Keratinocyte (primary cell): ENCODE measurements around the gene ECE1. TPM values are rescaled to one million over a fixed set of nuclear protein-coding genes. Genes with fewer than 3 reads are reported as not detected.

ENCODE experiments used
- DNase-seq: peaks from one replicate; pipeline ENCODE4 v3.0.0-alpha.2; 2011; ENCODE audit warnings: low read depth, missing footprints, low spot score
- FAIRE-seq: peaks from 2 replicates; lab custom pipeline; 2011; peaks lifted over from hg19 to GRCh38; lab: Jason Lieb, UNC
- H2AFZ ChIP-seq: 2 replicates; pipeline ENCODE4 v1.6.0; 2012; ENCODE audit warnings: low read length, control low read depth, inconsistent platforms; ENCODE audit not compliant: control insufficient read depth
- H3K27ac ChIP-seq: 2 replicates; pipeline ENCODE4 v1.5.1; 2011; ENCODE audit warnings: low read length; ENCODE audit not compliant: control insufficient read depth, insufficient read depth
- H3K27me3 ChIP-seq: 3 replicates; pipeline ENCODE4 v1.6.0; 2011; ENCODE audit warnings: low read length; ENCODE audit not compliant: control insufficient read depth, insufficient read depth; ENCODE audit errors: extremely low read depth
- H3K36me3 ChIP-seq, 2 experiments: 2 replicates in 1 of 2; 3 replicates in 1 of 2; pipeline ENCODE4 v1.5.1; 2011; ENCODE audit warnings: low read length in 2 of 2, mild to moderate bottlenecking in 1 of 2; ENCODE audit not compliant: control insufficient read depth in 2 of 2, insufficient read depth in 2 of 2; ENCODE audit errors: extremely low read depth in 1 of 2
- H3K4me1 ChIP-seq: 3 replicates; pipeline ENCODE4 v1.5.1; 2011; ENCODE audit warnings: low read length; ENCODE audit not compliant: control insufficient read depth, insufficient read depth; ENCODE audit errors: extremely low read depth
- H3K4me2 ChIP-seq: 3 replicates; pipeline ENCODE4 v1.6.0; 2011; ENCODE audit warnings: low read depth, low read length; ENCODE audit not compliant: control insufficient read depth, insufficient read depth; ENCODE audit errors: extremely low read depth
- H3K4me3 ChIP-seq, 3 experiments: fragments of 200-600 bp in 1 of 3; sonication (generic) in 1 of 3; 2 replicates in 2 of 3; 3 replicates in 1 of 3; pipeline ENCODE4 v1.5.1; 2011 to 2016; ENCODE audit warnings: low read length in 3 of 3, mild to moderate bottlenecking in 3 of 3, control low read depth in 2 of 3, inconsistent platforms in 1 of 3, low read depth in 1 of 3, mixed read lengths in 1 of 3, mixed run types in 1 of 3, moderate library complexity in 1 of 3; ENCODE audit not compliant: control insufficient read depth in 2 of 3, insufficient read depth in 2 of 3; ENCODE audit errors: extremely low read depth in 1 of 3
- H3K79me2 ChIP-seq: 2 replicates; pipeline ENCODE4 v1.6.0; 2012; ENCODE audit warnings: low read length; ENCODE audit not compliant: control insufficient read depth, insufficient read depth
- H3K9ac ChIP-seq: 3 replicates; pipeline ENCODE4 v1.6.0; 2011; ENCODE audit warnings: low read length; ENCODE audit not compliant: control insufficient read depth, insufficient read depth; ENCODE audit errors: extremely low read depth
- H3K9me1 ChIP-seq: 3 replicates; pipeline ENCODE4 v1.6.0; 2011; ENCODE audit warnings: low read length; ENCODE audit not compliant: control insufficient read depth, insufficient read depth; ENCODE audit errors: extremely low read depth
- H3K9me3 ChIP-seq: 2 replicates; pipeline ENCODE4 v1.5.1; 2012; ENCODE audit warnings: low read depth, low read length; ENCODE audit not compliant: control insufficient read depth
- H4K20me1 ChIP-seq: 3 replicates; pipeline ENCODE4 v1.6.0; 2011; ENCODE audit warnings: low read length; ENCODE audit not compliant: control insufficient read depth, insufficient read depth; ENCODE audit errors: extremely low read depth
- CTCF ChIP-seq, 3 experiments: IDR thresholded peaks in 1 of 3; conservative IDR thresholded peaks in 1 of 3; optimal IDR thresholded peaks in 1 of 3; 2 replicates in 2 of 3; 3 replicates in 1 of 3; pipeline versions ENCODE3 to v1.5.1; 2011; ENCODE audit warnings: low read length in 3 of 3, mild to moderate bottlenecking in 3 of 3, moderate library complexity in 2 of 3, control low read depth in 1 of 3, inconsistent platforms in 1 of 3; ENCODE audit not compliant: insufficient read depth in 2 of 3; ENCODE audit errors: extremely low read depth in 1 of 3
- EZH2 ChIP-seq: IDR thresholded peaks from one replicate; pipeline ENCODE4 v1.6.1; 2012; ENCODE audit warnings: inconsistent platforms, mild to moderate bottlenecking, low read length, moderate library complexity
- dilution Hi-C: fragments of 300-500 bp; cut with MboI; formaldehyde crosslinking; loops from one replicate; pipeline ENCODE4 v1.7.0; 2020; ENCODE audit warnings: low sequenced_read_pairs; ENCODE audit not compliant: extremely low pct_ligation_motif_present
- polyA plus RNA-seq, 5 experiments: library from polyadenylated mRNA; depleted of rRNA in 3 of 5; stranded (reverse) in 3 of 5; stranded (forward) in 1 of 5; unstranded in 1 of 5; fragments of >200 nt; gene quantifications; 1 replicate in 1 of 5; 2 replicates in 3 of 5; 3 replicates in 1 of 5; pipeline versions ENCODE4 v1.2.1 to v1.2.3, GENCODE V29; 2011 to 2012; ENCODE audit warnings: missing spikeins in 2 of 5, low read depth in 1 of 5, low replicate concordance in 1 of 5

Gene ECE1
- polyA plus RNA-seq, 1 donor (not counting 4 experiments of a cell fraction or from before 2014, with no cell fraction given), result 59.1 TPM

DNA sequence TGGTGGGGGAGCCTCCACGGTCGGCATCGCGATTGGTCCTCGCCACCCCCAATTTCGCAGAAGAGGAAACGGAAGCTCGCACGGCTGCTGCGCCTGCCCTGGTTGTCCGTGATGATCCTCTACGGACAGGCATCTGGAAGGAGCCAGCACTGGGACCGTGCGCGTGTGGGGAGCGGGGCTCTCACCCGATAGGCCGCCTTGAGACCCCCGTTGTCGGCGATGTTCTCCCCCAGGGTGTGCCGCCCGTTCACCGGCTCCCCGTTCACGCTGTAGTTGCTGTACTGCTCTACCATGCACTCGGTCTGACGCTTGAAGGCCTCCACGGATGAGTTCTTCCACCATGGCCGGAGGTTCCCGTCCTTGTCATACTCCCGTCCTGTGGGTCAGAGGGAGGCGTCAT, 65.2 kb downstream of the ECE1 start:
- no peaks in the 10 kb centered on the region for H3K9me1 ChIP-seq
- no peaks in the 10 kb centered on the region for H3K27me3 ChIP-seq
- TF ChIP-seq CTCF (optimal IDR thresholded peaks at IDR 0.05 in 1 of 3, IDR thresholded peaks at IDR 0.05 in 1 of 3, conservative IDR thresholded peaks at IDR 0.05 in 1 of 3; ENCODE audit: extremely low read depth in 1 of 3, insufficient read depth in 2 of 3, low read length in 3 of 3) (no peak), EZH2 (no peak)
- H3K27ac ChIP-seq, result no peak overlapping the region
- H3K4me3 ChIP-seq, result no peak overlapping the region
- no peaks in the 10 kb centered on the region for H3K4me1 ChIP-seq
- DNase-seq (no peak), FAIRE-seq (no peak)
- H3K9me3 ChIP-seq, result no peaks in the 10 kb centered on the region
- H2AFZ ChIP-seq, result no peak overlapping the region
- no peak overlapping the region for H3K9ac ChIP-seq
- H3K4me2 ChIP-seq, result no peak overlapping the region
- peaks cover 6 to 33% of the 10 kb centered on the region in 2 experiments for H3K36me3 ChIP-seq
- H3K79me2 ChIP-seq, result no peaks in the 10 kb centered on the region
- dilution Hi-C loops, result no loop called here
- H4K20me1 ChIP-seq, result no peaks in the 10 kb centered on the region

DNA sequence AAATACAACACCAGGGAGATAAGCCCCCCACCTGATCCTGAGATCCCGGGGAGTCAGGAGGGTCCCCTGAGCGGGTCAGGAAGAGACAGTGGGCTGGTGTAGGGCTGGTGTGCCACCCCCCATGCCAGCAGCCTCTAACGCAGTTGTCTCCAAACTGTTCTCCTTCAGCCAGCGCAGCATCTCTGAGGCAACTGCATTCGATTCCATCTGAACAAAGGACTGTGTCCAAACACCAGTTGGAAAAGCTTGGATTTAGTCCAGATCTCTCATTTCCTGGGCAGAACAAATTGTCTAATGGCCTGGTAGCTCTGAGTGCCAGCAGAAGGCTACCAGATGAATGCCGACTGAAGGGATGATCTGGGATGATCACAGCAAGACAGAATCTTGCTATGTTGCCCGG, 69.4 kb downstream of the ECE1 start:
- no peak for DNase-seq
- no peak for FAIRE-seq
- no peaks in the 10 kb centered on the region for H3K79me2 ChIP-seq
- H3K4me1 ChIP-seq, result no peaks in the 10 kb centered on the region
- H3K4me3 ChIP-seq, result no peak overlapping the region
- dilution Hi-C loops, result no loop called here
- peaks cover 6 to 25% of the 10 kb centered on the region in 2 experiments for H3K36me3 ChIP-seq
- H3K27me3 ChIP-seq, result no peaks in the 10 kb centered on the region
- no peak overlapping the region for H3K27ac ChIP-seq
- H4K20me1 ChIP-seq, result no peaks in the 10 kb centered on the region
- no peak for TF ChIP-seq CTCF (optimal IDR thresholded peaks at IDR 0.05 in 1 of 3, IDR thresholded peaks at IDR 0.05 in 1 of 3, conservative IDR thresholded peaks at IDR 0.05 in 1 of 3; ENCODE audit: extremely low read depth in 1 of 3, insufficient read depth in 2 of 3, low read length in 3 of 3)
- H3K9me3 ChIP-seq, result no peaks in the 10 kb centered on the region
- H3K4me2 ChIP-seq, result no peak overlapping the region
- no peak overlapping the region for H2AFZ ChIP-seq
- no peaks in the 10 kb centered on the region for H3K9me1 ChIP-seq
- H3K9ac ChIP-seq, result no peak overlapping the region
